ENCODE data around the gene WDFY4.

DNA sequence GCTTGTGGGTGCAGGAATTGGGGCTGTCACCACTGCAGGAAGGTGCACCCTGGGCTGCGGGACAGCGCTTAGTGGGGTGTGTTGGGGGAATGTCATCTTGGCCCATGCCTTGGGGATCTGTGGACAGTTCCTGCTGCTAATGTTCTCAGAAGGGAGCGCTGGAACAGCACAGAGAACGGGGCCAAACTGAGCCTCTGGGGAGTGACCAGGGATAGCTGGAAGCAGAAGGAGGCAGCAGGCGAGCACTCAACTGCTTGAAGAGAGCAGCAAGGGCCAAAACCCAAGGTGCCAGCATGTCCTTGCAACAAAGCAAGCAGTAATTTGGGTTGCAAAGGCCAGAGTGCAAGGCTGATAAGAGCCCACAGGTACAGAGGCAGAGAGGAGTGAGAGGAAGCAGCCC, 31.3 kb upstream of the WDFY4 start:
- TF ChIP-seq, protein P1, sequence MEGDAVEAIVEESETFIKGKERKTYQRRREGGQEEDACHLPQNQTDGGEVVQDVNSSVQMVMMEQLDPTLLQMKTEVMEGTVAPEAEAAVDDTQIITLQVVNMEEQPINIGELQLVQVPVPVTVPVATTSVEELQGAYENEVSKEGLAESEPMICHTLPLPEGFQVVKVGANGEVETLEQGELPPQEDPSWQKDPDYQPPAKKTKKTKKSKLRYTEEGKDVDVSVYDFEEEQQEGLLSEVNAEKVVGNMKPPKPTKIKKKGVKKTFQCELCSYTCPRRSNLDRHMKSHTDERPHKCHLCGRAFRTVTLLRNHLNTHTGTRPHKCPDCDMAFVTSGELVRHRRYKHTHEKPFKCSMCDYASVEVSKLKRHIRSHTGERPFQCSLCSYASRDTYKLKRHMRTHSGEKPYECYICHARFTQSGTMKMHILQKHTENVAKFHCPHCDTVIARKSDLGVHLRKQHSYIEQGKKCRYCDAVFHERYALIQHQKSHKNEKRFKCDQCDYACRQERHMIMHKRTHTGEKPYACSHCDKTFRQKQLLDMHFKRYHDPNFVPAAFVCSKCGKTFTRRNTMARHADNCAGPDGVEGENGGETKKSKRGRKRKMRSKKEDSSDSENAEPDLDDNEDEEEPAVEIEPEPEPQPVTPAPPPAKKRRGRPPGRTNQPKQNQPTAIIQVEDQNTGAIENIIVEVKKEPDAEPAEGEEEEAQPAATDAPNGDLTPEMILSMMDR (conservative IDR thresholded peaks at IDR 0.05), result no peak
- no peak for TF ChIP-seq ZFX (IDR thresholded peaks at IDR 0.05)

Data from C4-2B (cell line).